Smooth muscle cell (in vitro differentiated cells): ENCODE data around the gene DOC2B. TPM values are rescaled to one million over a fixed set of nuclear protein-coding genes. Genes with fewer than 3 reads are reported as not detected.

Source experiments
- DNase-seq: peaks from one replicate; lab custom pipeline; 2025; ENCODE audit not compliant: unreplicated experiment; lab: John Stamatoyannopoulos, UW
- H2AFZ ChIP-seq: fragments of 200-600 bp; sonication (generic); 2 replicates; pipeline ENCODE4 v1.6.0; 2016; ENCODE audit warnings: antibody characterized with exemption, low read depth, mild to moderate bottlenecking
- H3F3A ChIP-seq: fragments of 200-600 bp; sonication (generic); 2 replicates; pipeline ENCODE4 v1.6.0; 2017; ENCODE audit warnings: antibody characterized with exemption, low read depth
- H3K27ac ChIP-seq: fragments of 200-600 bp; sonication (generic); 2 replicates; pipeline ENCODE4 v1.5.1; 2016; ENCODE audit warnings: low read depth, mild to moderate bottlenecking
- H3K27me3 ChIP-seq: fragments of 200-600 bp; sonication (generic); 2 replicates; pipeline ENCODE4 v1.6.1; 2016; ENCODE audit warnings: low read depth, mild to moderate bottlenecking
- H3K36me3 ChIP-seq: fragments of 200-600 bp; sonication (generic); 2 replicates; pipeline ENCODE4 v1.5.1; 2016; ENCODE audit warnings: low read depth
- H3K4me1 ChIP-seq: fragments of 200-600 bp; sonication (generic); 2 replicates; pipeline ENCODE4 v1.5.1; 2016; ENCODE audit warnings: low read depth
- H3K4me2 ChIP-seq: fragments of 200-600 bp; sonication (generic); 2 replicates; pipeline ENCODE4 v1.6.0; 2016; ENCODE audit warnings: mild to moderate bottlenecking
- H3K4me3 ChIP-seq: fragments of 200-600 bp; sonication (generic); 2 replicates; pipeline ENCODE4 v1.5.1; 2016; ENCODE audit warnings: mild to moderate bottlenecking
- H3K79me2 ChIP-seq: fragments of 200-600 bp; sonication (generic); 2 replicates; pipeline ENCODE4 v1.6.0; 2016; ENCODE audit warnings: low read depth, mild to moderate bottlenecking
- H3K9ac ChIP-seq: fragments of 200-600 bp; sonication (generic); 2 replicates; pipeline ENCODE4 v1.6.0; 2016; ENCODE audit warnings: low read depth
- H3K9me3 ChIP-seq: fragments of 200-600 bp; sonication (generic); replicated peaks from 2 replicates; pipeline ENCODE4 v1.5.1; 2016; ENCODE audit warnings: low read depth
- H4K20me1 ChIP-seq: fragments of 200-600 bp; sonication (generic); 2 replicates; pipeline ENCODE4 v1.6.0; 2016; ENCODE audit warnings: low read depth
- CTCF ChIP-seq: fragments of 200-600 bp; sonication (generic); IDR thresholded peaks from 2 replicates; pipeline ENCODE4 v1.5.1; 2017; ENCODE audit warnings: borderline replicate concordance, mild to moderate bottlenecking, antibody characterized with exemption; ENCODE audit not compliant: insufficient read depth, poor library complexity, severe bottlenecking
- WGBS: methylation state at CpG from one replicate; pipeline ENCODE4 v1.1.7; 2016; ENCODE audit warnings: low lambda C conversion rate; 5-methylcytosine and 5-hydroxymethylcytosine counted together
- polyA plus RNA-seq: library from polyadenylated mRNA; unstranded; fragments of >200 nt; fragmentation: Nextera tagmentation; extraction: Ambion mirVana; gene quantifications from 2 replicates; pipeline ENCODE4 v1.2.1, GENCODE V29; 2016
- total RNA-seq: library from RNA; depleted of rRNA; stranded (reverse); fragments of >200 nt; gene quantifications from 2 replicates; pipeline ENCODE4 v1.2.3, GENCODE V29; 2014

The DOC2B gene
- total and polyA plus RNA-seq, 2 experiments from 2014 or later = 0.24 to 0.27 TPM

GRCh38 chr17:153851-154250 is 27.6 kb downstream of the DOC2B start:
- DNase-seq = no peak
- 92% methylated on average over 9 of the region's 9 CpGs for WGBS
- no peaks in the 10 kb centered on the region for H3K36me3 ChIP-seq

DNA sequence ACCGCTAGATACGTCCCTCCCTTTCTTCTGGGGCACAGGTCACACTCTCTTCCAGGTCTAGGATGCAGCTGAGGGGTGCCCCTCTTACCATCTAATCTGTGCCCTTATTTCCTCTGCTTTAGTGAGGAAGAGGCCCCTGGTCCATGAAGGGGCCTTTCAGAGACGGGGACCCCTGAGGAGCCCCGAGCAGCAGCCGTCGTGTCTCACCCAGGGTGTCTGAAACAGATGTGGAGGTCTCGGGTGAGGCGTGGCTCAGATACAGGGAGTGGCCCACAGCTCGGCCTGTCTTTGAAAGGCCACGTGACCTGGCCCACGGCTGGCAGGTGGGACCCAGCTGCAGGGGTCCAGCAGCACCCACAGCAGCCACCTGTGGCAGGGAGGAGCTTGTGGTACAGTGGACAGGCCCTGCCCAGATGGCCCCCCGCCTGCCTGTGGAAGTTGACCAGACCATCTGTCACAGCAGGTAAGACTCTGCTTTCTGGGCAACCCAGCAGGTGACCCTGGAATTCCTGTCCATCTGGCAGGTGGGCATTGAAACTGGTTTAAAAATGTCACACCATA is 28.5 kb downstream of the DOC2B start:
- WGBS = 88% methylated on average over 12 of the region's 12 CpGs

More at GRCh38 chr17:153851-154250, 27.6 kb downstream of the DOC2B start:
- H3K4me3 ChIP-seq = no peak overlapping the region
- H4K20me1 ChIP-seq = no peaks in the 10 kb centered on the region
- no peaks in the 10 kb centered on the region for H3K79me2 ChIP-seq
- no peaks in the 10 kb centered on the region for H3K4me1 ChIP-seq
- H2AFZ ChIP-seq = no peak overlapping the region
- no peak overlapping the region for H3K27ac ChIP-seq
- no peaks in the 10 kb centered on the region for H3F3A ChIP-seq
- H3K4me2 ChIP-seq = no peak overlapping the region
- no peak for TF ChIP-seq CTCF
- H3K27me3 ChIP-seq = no peaks in the 10 kb centered on the region
- H3K9ac ChIP-seq = no peak overlapping the region
- no peaks in the 10 kb centered on the region for H3K9me3 ChIP-seq

DNA sequence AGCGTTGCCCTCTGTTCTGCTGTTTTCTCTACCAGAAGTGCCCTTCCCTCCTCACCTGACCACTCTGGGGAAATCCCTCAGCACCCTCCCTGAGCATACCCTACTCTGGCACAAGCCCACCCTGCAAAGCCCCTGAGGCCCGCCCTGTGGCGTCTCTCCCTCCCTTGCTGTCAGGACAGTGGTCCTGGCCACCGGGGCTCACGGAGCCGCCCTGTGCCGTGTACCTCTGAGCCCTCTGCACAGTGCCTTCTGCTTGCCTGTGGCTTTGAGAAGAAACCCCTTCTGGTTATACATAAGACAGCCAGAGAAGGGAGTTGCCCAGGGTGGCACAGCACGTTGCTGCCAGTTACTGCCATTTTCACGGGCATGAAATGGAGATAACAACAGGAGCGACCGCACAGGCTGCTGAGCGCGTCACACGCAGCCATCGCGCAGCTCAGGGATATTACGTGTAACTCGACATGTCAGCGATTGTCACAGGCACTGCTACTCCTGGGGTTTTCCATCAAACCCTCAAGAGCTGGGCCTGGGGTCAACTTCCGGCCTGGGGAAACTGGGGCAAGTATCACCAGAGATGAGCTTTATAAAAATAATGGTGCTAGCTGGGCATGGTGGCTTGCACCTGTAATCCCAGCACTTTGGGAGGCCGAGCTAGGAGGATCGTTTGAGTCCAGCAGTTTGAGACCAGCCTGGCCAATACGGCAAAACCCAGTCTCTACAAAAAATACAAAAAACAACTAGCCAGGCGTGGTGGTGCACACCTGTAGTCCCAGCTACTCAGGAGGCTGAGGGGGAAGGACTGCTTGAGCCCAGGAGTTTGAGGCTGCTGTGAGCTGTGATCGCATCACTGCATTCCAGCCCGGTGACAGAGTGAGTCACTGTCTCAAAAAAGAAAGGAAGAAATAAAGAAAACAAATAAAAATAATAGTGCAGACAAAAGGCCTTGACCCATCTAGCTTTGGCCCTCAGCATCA is 29.3 kb downstream of the DOC2B start:
- Histone ChIP-seq H3K9me3 (no peaks in the 10 kb centered on the region), H4K20me1 (no peaks in the 10 kb centered on the region), H3K36me3 (no peaks in the 10 kb centered on the region), H2AFZ (no peak overlapping the region), H3K4me2 (no peak overlapping the region), H3K9ac (no peak overlapping the region), H3F3A (no peaks in the 10 kb centered on the region), H3K27me3 (no peaks in the 10 kb centered on the region), H3K4me1 (no peaks in the 10 kb centered on the region), H3K27ac (no peak overlapping the region), H3K4me3 (no peak overlapping the region), H3K79me2 (no peaks in the 10 kb centered on the region)
- no peak for TF ChIP-seq CTCF
- no peak for DNase-seq
- 87% methylated on average over 26 of the region's 26 CpGs for WGBS

More for the DNA sequence above, 28.5 kb downstream of the DOC2B start:
- no peaks in the 10 kb centered on the region for H3F3A ChIP-seq
- no peak for TF ChIP-seq CTCF
- no peaks in the 10 kb centered on the region for H3K36me3 ChIP-seq
- no peak overlapping the region for H3K4me2 ChIP-seq
- H3K4me1 ChIP-seq = no peaks in the 10 kb centered on the region
- no peak overlapping the region for H2AFZ ChIP-seq
- no peak for DNase-seq
- no peaks in the 10 kb centered on the region for H3K9me3 ChIP-seq
- H3K4me3 ChIP-seq = no peak overlapping the region
- no peak overlapping the region for H3K27ac ChIP-seq
- no peaks in the 10 kb centered on the region for H3K79me2 ChIP-seq
- no peaks in the 10 kb centered on the region for H4K20me1 ChIP-seq
- no peak overlapping the region for H3K9ac ChIP-seq
- no peaks in the 10 kb centered on the region for H3K27me3 ChIP-seq
